NCI-H446 treated with DMSO at 0.1 percent for 48 hours (cell line): Measurements from ENCODE around the gene HPX.
"Not testable (repeated sequence)": the region's sequence is repeated elsewhere in the genome, so short reads cannot be mapped to it uniquely, and the experiment has no call there.

Experiments used
- DNase-seq: peaks from one replicate; lab custom pipeline; 2025; lab: John Stamatoyannopoulos, UW

Gene HPX

GRCh38 chr11:6414874-6415328, 25.9 kb downstream of the HPX start:
- DNase-seq = no peak

- DNase-seq = no peak
Observed at GRCh38 chr11:6413791-6414201, 27.0 kb downstream of the HPX start.

GRCh38 chr11:6411594-6412031, 29.2 kb downstream of the HPX start:
- no peak for DNase-seq

GRCh38 chr11:6410695-6411430, 29.9 kb downstream of the HPX start:
- no peak for DNase-seq

GRCh38 chr11:6406370-6406769, 34.4 kb downstream of the HPX start:
- no peak for DNase-seq

- DNase-seq = no peak
Observed at GRCh38 chr11:6405846-6406245, 34.9 kb downstream of the HPX start.

- DNase-seq = no peak
Observed at GRCh38 chr11:6405052-6405667, 35.6 kb downstream of the HPX start.

- DNase-seq = no peak
Observed at GRCh38 chr11:6404342-6405051, 36.3 kb downstream of the HPX start.

GRCh38 chr11:6403539-6403938, 37.2 kb downstream of the HPX start:
- no peak for DNase-seq

- no peak for DNase-seq
Observed at GRCh38 chr11:6402561-6402981, 38.2 kb downstream of the HPX start.

- DNase-seq = no peak
Observed at GRCh38 chr11:6402061-6402470, 38.7 kb downstream of the HPX start.

- no peak for DNase-seq
Observed at GRCh38 chr11:6401464-6401863, 39.3 kb downstream of the HPX start.

- no peak for DNase-seq
Observed at GRCh38 chr11:6400431-6401345, 40.1 kb downstream of the HPX start.

- no peak for DNase-seq
Observed at GRCh38 chr11:6397636-6398035, 43.2 kb downstream of the HPX start.

GRCh38 chr11:6397156-6397555, 43.6 kb downstream of the HPX start:
- DNase-seq = peak; percentile 84

- DNase-seq = no peak
Observed at GRCh38 chr11:6395470-6396060, 45.2 kb downstream of the HPX start.

GRCh38 chr11:6393989-6394670, 46.7 kb downstream of the HPX start:
- DNase-seq = no peak

GRCh38 chr11:6392251-6392650, 48.5 kb downstream of the HPX start:
- DNase-seq = not testable (repeated sequence)

GRCh38 chr11:6391537-6392134, 49.2 kb downstream of the HPX start:
- no peak for DNase-seq

- no peak for DNase-seq
Observed at GRCh38 chr11:6390718-6391469, 49.9 kb downstream of the HPX start.
